Thoracic aorta (tissue), 2 donors: Measurements from ENCODE around the gene C1QTNF5. TPM values are rescaled to one million over a fixed set of nuclear protein-coding genes. Genes with fewer than 3 reads are reported as not detected.

Experiments
- ATAC-seq: fragments of 150-250 bp; one replicate; pipeline ENCODE4 v1.8.0; 2017; ENCODE audit warnings: low read depth; ENCODE audit not compliant: insufficient number of reproducible peaks, low FRiP score
- DNase-seq: peaks from one replicate; pipeline ENCODE4 v3.0.0-alpha.2; 2020; ENCODE audit warnings: low spot score
- H3K27ac ChIP-seq, 2 donors: fragments of 200-600 bp; sonication (generic); 1 replicate in 1 of 2; 2 replicates in 1 of 2; pipeline ENCODE4 v1.5.1; 2016; ENCODE audit warnings: mild to moderate bottlenecking in 2 of 2, moderate library complexity in 2 of 2
- H3K27me3 ChIP-seq: fragments of 200-600 bp; sonication (generic); replicated peaks from 2 replicates; pipeline ENCODE4 v1.6.0; 2016; ENCODE audit warnings: mild to moderate bottlenecking; ENCODE audit not compliant: insufficient read depth
- H3K36me3 ChIP-seq: fragments of 200-600 bp; sonication (generic); one replicate; pipeline ENCODE4 v1.5.1; 2016
- H3K4me1 ChIP-seq, 2 donors: fragments of 200-600 bp; sonication (generic); 1 replicate in 1 of 2; 2 replicates in 1 of 2; pipeline versions ENCODE4 v1.5.1 to v1.6.0; 2016; ENCODE audit warnings: low read depth in 2 of 2, mild to moderate bottlenecking in 1 of 2; ENCODE audit not compliant: control insufficient read depth in 1 of 2
- H3K4me3 ChIP-seq: fragments of 200-600 bp; sonication (generic); 2 replicates; pipeline ENCODE4 v1.5.1; 2016; ENCODE audit warnings: mild to moderate bottlenecking
- H3K9me3 ChIP-seq: fragments of 200-600 bp; sonication (generic); 2 replicates; pipeline ENCODE4 v1.5.1; 2016
- CTCF ChIP-seq: fragments of 200-600 bp; sonication (generic); IDR thresholded peaks from one replicate; pipeline ENCODE4 v1.5.1; 2019; ENCODE audit warnings: antibody characterized with exemption
- total RNA-seq, 2 donors: library from RNA; depleted of rRNA; stranded (reverse); fragments of >200 nt; gene quantifications; one replicate each; pipeline versions ENCODE4 v1.1.0 to v1.2.3, GENCODE V29; 2016

C1QTNF5 gene
- total RNA-seq, 2 donors from 2014 or later = 53.2 to 98.2 TPM

GRCh38 chr11:119322360-119322739, 18.3 kb downstream of the C1QTNF5 start:
- H3K4me1 ChIP-seq = peaks cover 27 to 57% of the 10 kb centered on the region in 2 donors

GRCh38 chr11:119320776-119321524, 19.7 kb downstream of the C1QTNF5 start:
- no peaks in the 10 kb centered on the region for H3K27me3 ChIP-seq
- H3K9me3 ChIP-seq = no peaks in the 10 kb centered on the region
- DNase-seq (no peak), ATAC-seq (no peak)
- TF ChIP-seq CTCF = no peak
- H3K27ac ChIP-seq = peak overlapping the region; percentile 98 to 99
- peaks cover 27 to 57% of the 10 kb centered on the region in 2 donors for H3K4me1 ChIP-seq
- H3K36me3 ChIP-seq = no peaks in the 10 kb centered on the region
- H3K4me3 ChIP-seq = peak overlapping the region; percentile 72

More at GRCh38 chr11:119322360-119322739, 18.3 kb downstream of the C1QTNF5 start:
- TF ChIP-seq CTCF = peak; percentile 6
- Histone ChIP-seq H3K9me3 (no peaks in the 10 kb centered on the region), H3K4me3 (no peak overlapping the region), H3K27me3 (no peaks in the 10 kb centered on the region), H3K36me3 (no peaks in the 10 kb centered on the region), H3K27ac (peak overlapping the region; percentile 98 to 99)
- ATAC-seq (no peak), DNase-seq (no peak)

GRCh38 chr11:119320240-119320775, 20.4 kb downstream of the C1QTNF5 start:
- no peak for TF ChIP-seq CTCF
- no peak for ATAC-seq
- peak overlapping the region; percentile 98 to 99 for H3K27ac ChIP-seq
- H3K27me3 ChIP-seq = no peaks in the 10 kb centered on the region
- DNase-seq = no peak
- peak overlapping the region; percentile 72 for H3K4me3 ChIP-seq
- peaks cover 27 to 59% of the 10 kb centered on the region in 2 donors for H3K4me1 ChIP-seq
- no peaks in the 10 kb centered on the region for H3K36me3 ChIP-seq
- no peaks in the 10 kb centered on the region for H3K9me3 ChIP-seq

GRCh38 chr11:119319700-119320239, 20.9 kb downstream of the C1QTNF5 start:
- DNase-seq (no peak), ATAC-seq (no peak)
- Histone ChIP-seq H3K36me3 (peaks cover 2% of the 10 kb centered on the region), H3K27me3 (no peaks in the 10 kb centered on the region), H3K27ac (peak overlapping the region; percentile 98 to 99), H3K4me1 (peaks cover 29 to 64% of the 10 kb centered on the region in 2 donors), H3K4me3 (no peak overlapping the region), H3K9me3 (no peaks in the 10 kb centered on the region)
- no peak for TF ChIP-seq CTCF

GRCh38 chr11:119319136-119319699, 21.5 kb downstream of the C1QTNF5 start:
- peak overlapping the region; percentile 98 to 99 for H3K27ac ChIP-seq
- no peak overlapping the region for H3K4me3 ChIP-seq
- no peak for TF ChIP-seq CTCF
- no peaks in the 10 kb centered on the region for H3K9me3 ChIP-seq
- H3K27me3 ChIP-seq = no peaks in the 10 kb centered on the region
- H3K36me3 ChIP-seq = peaks cover 7% of the 10 kb centered on the region
- H3K4me1 ChIP-seq = peaks cover 33 to 70% of the 10 kb centered on the region in 2 donors
- ATAC-seq (no peak), DNase-seq (no peak)
